GM23338 (cell line): ENCODE results near the gene CCDC102A. TPM values are rescaled to one million over a fixed set of nuclear protein-coding genes. Genes with fewer than 3 reads are reported as not detected.

Source experiments
- ATAC-seq: fragments of 200-7000 bp; cut with Tn5 transposase; 3 replicates; pipeline ENCODE4 v1.9.1; 2020
- DNase-seq: peaks from one replicate; pipeline ENCODE4 v3.0.0-alpha.2; 2015; ENCODE audit warnings: low spot score
- H2AFZ ChIP-seq: fragments of 200-600 bp; sonication (generic); 2 replicates; pipeline ENCODE4 v1.8.0; 2016; ENCODE audit warnings: antibody characterized with exemption, mild to moderate bottlenecking, moderate library complexity
- H3F3A ChIP-seq: fragments of 200-600 bp; sonication (generic); replicated peaks from 2 replicates; pipeline ENCODE4 v1.8.0; 2017; ENCODE audit warnings: antibody characterized with exemption, mixed run types, low read depth
- H3K27ac ChIP-seq: fragments of 200-600 bp; sonication (generic); 2 replicates; pipeline ENCODE4 v1.6.1; 2016; ENCODE audit warnings: low read depth
- H3K27me3 ChIP-seq: fragments of 200-600 bp; sonication (generic); 2 replicates; pipeline ENCODE4 v1.8.0; 2016; ENCODE audit warnings: mild to moderate bottlenecking, mixed run types, moderate library complexity; ENCODE audit not compliant: insufficient read depth
- H3K36me3 ChIP-seq: fragments of 200-600 bp; sonication (generic); 2 replicates; pipeline ENCODE4 v1.8.0; 2016; ENCODE audit warnings: mild to moderate bottlenecking; ENCODE audit not compliant: insufficient read depth
- H3K4me1 ChIP-seq: fragments of 200-600 bp; sonication (generic); 2 replicates; pipeline ENCODE4 v1.8.0; 2016; ENCODE audit warnings: mild to moderate bottlenecking, moderate library complexity; ENCODE audit not compliant: insufficient read depth
- H3K4me2 ChIP-seq: fragments of 200-600 bp; sonication (generic); 2 replicates; pipeline ENCODE4 v1.7.1; 2017; ENCODE audit warnings: mixed run types
- H3K4me3 ChIP-seq: fragments of 200-600 bp; sonication (generic); 2 replicates; pipeline ENCODE4 v1.6.1; 2016; ENCODE audit warnings: mixed run types
- H3K79me2 ChIP-seq: fragments of 200-600 bp; sonication (generic); replicated peaks from 2 replicates; pipeline ENCODE4 v1.8.0; 2017; ENCODE audit warnings: mild to moderate bottlenecking; ENCODE audit not compliant: insufficient read depth
- H3K9me2 ChIP-seq: fragments of 200-600 bp; sonication (generic); 2 replicates; pipeline ENCODE4 v1.8.0; 2017; ENCODE audit not compliant: insufficient read depth
- H4K20me1 ChIP-seq: fragments of 200-600 bp; sonication (generic); replicated peaks from 2 replicates; pipeline ENCODE4 v1.8.0; 2017; ENCODE audit warnings: mild to moderate bottlenecking; ENCODE audit not compliant: insufficient read depth
- H3K27ac Mint-ChIP-seq: 2 replicates; pipeline ENCODE4 v1.8.0; 2020; ENCODE audit warnings: inconsistent platforms, mild to moderate bottlenecking, moderate library complexity, mixed read lengths
- H3K27me3 Mint-ChIP-seq: 3 replicates; pipeline ENCODE4 v1.8.0; 2022; ENCODE audit warnings: low read depth, mild to moderate bottlenecking, moderate library complexity, mixed read lengths, inconsistent platforms; ENCODE audit not compliant: insufficient read depth, poor library complexity
- H3K36me3 Mint-ChIP-seq: 3 replicates; pipeline ENCODE4 v1.8.0; 2021; ENCODE audit warnings: low read depth, mild to moderate bottlenecking, inconsistent platforms, moderate library complexity, mixed read lengths
- H3K4me1 Mint-ChIP-seq: 3 replicates; pipeline ENCODE4 v1.8.0; 2020; ENCODE audit warnings: mild to moderate bottlenecking, inconsistent platforms, mixed read lengths
- H3K4me3 Mint-ChIP-seq: 3 replicates; pipeline ENCODE4 v1.8.0; 2021; ENCODE audit warnings: moderate library complexity, mild to moderate bottlenecking, inconsistent platforms, mixed read lengths
- H3K9me3 Mint-ChIP-seq: 3 replicates; pipeline ENCODE4 v1.8.0; 2020; ENCODE audit warnings: moderate library complexity, mild to moderate bottlenecking, inconsistent platforms, mixed read lengths
- CREB1 ChIP-seq: fragments of 250-450 bp; sonication (Bioruptor Pico); IDR thresholded peaks from 2 replicates; pipeline ENCODE4 v1.5.0; 2020; ENCODE audit warnings: low read depth, mild to moderate bottlenecking, moderate library complexity
- EZH2 ChIP-seq: fragments of 200-600 bp; sonication (generic); IDR thresholded peaks from one replicate; pipeline ENCODE4 v1.8.0; 2017; ENCODE audit warnings: antibody characterized with exemption, mild to moderate bottlenecking, low read depth; ENCODE audit not compliant: unreplicated experiment
- JUNB ChIP-seq: IDR thresholded peaks from one replicate; pipeline ENCODE4 v1.6.1; 2016; ENCODE audit warnings: antibody characterized with exemption; ENCODE audit not compliant: unreplicated experiment
- polyA plus RNA-seq: library from polyadenylated mRNA; unstranded; fragments of >200 nt; fragmentation: Nextera tagmentation; extraction: Ambion mirVana; gene quantifications from 2 replicates; pipeline ENCODE4 v1.2.1, GENCODE V29; 2016
- total RNA-seq: library from RNA; depleted of rRNA; stranded (reverse); fragments of >200 nt; shearing (Covaris generic); gene quantifications from 2 replicates; pipeline ENCODE4 v1.2.3, GENCODE V29; 2014
- TF ChIP-seq, protein P1 (sequence below): fragments of 250-450 bp; sonication (Bioruptor Pico); IDR thresholded peaks from 2 replicates; pipeline ENCODE4 v1.5.0; 2020; ENCODE audit warnings: mild to moderate bottlenecking, moderate library complexity
- TF ChIP-seq, protein P2 (sequence below), 2 experiments: fragments of 200-600 bp in 1 of 2; sonication (generic) in 1 of 2; conservative IDR thresholded peaks; 2 replicates each; pipeline versions ENCODE4 v1.5.1 to v1.6.1; 2016 to 2017; ENCODE audit warnings: antibody characterized with exemption in 2 of 2, low read depth in 2 of 2, mild to moderate bottlenecking in 2 of 2, moderate library complexity in 1 of 2
- TF ChIP-seq, protein P3 (sequence below): IDR thresholded peaks from one replicate; pipeline ENCODE4 v1.6.1; 2018; ENCODE audit warnings: antibody characterized with exemption; ENCODE audit not compliant: unreplicated experiment

CCDC102A gene
- total and polyA plus RNA-seq, 2 experiments from 2014 or later: 2.0 to 5.2 TPM

DNA sequence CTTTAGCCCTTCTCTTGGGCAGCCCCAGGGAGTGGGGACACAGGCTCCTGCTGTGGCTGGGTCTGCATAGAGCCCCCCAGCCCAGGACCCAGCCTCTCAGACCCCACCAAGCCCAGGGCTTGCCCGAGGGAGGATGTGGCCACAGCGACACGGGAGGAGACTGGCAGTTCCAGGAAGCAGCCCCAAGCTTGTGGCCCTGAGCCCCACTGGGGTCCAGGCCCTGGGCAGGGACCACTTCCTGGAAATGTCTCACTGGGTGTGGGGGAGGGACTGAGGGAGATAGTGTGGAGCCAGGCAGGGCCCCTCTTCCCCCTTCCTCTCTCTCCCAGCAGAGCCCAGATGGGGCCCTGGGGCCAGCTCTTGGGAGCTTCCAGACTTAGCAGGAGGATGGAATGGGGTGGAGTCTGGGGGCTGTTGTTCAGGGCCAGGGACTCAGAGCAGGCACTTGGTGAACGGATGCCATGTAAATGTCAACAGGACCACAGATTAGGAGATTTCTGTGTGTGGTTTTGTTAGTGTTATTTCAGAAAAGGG lies 41.4 kb upstream of the CCDC102A start (continued):
- TF ChIP-seq, protein P1, sequence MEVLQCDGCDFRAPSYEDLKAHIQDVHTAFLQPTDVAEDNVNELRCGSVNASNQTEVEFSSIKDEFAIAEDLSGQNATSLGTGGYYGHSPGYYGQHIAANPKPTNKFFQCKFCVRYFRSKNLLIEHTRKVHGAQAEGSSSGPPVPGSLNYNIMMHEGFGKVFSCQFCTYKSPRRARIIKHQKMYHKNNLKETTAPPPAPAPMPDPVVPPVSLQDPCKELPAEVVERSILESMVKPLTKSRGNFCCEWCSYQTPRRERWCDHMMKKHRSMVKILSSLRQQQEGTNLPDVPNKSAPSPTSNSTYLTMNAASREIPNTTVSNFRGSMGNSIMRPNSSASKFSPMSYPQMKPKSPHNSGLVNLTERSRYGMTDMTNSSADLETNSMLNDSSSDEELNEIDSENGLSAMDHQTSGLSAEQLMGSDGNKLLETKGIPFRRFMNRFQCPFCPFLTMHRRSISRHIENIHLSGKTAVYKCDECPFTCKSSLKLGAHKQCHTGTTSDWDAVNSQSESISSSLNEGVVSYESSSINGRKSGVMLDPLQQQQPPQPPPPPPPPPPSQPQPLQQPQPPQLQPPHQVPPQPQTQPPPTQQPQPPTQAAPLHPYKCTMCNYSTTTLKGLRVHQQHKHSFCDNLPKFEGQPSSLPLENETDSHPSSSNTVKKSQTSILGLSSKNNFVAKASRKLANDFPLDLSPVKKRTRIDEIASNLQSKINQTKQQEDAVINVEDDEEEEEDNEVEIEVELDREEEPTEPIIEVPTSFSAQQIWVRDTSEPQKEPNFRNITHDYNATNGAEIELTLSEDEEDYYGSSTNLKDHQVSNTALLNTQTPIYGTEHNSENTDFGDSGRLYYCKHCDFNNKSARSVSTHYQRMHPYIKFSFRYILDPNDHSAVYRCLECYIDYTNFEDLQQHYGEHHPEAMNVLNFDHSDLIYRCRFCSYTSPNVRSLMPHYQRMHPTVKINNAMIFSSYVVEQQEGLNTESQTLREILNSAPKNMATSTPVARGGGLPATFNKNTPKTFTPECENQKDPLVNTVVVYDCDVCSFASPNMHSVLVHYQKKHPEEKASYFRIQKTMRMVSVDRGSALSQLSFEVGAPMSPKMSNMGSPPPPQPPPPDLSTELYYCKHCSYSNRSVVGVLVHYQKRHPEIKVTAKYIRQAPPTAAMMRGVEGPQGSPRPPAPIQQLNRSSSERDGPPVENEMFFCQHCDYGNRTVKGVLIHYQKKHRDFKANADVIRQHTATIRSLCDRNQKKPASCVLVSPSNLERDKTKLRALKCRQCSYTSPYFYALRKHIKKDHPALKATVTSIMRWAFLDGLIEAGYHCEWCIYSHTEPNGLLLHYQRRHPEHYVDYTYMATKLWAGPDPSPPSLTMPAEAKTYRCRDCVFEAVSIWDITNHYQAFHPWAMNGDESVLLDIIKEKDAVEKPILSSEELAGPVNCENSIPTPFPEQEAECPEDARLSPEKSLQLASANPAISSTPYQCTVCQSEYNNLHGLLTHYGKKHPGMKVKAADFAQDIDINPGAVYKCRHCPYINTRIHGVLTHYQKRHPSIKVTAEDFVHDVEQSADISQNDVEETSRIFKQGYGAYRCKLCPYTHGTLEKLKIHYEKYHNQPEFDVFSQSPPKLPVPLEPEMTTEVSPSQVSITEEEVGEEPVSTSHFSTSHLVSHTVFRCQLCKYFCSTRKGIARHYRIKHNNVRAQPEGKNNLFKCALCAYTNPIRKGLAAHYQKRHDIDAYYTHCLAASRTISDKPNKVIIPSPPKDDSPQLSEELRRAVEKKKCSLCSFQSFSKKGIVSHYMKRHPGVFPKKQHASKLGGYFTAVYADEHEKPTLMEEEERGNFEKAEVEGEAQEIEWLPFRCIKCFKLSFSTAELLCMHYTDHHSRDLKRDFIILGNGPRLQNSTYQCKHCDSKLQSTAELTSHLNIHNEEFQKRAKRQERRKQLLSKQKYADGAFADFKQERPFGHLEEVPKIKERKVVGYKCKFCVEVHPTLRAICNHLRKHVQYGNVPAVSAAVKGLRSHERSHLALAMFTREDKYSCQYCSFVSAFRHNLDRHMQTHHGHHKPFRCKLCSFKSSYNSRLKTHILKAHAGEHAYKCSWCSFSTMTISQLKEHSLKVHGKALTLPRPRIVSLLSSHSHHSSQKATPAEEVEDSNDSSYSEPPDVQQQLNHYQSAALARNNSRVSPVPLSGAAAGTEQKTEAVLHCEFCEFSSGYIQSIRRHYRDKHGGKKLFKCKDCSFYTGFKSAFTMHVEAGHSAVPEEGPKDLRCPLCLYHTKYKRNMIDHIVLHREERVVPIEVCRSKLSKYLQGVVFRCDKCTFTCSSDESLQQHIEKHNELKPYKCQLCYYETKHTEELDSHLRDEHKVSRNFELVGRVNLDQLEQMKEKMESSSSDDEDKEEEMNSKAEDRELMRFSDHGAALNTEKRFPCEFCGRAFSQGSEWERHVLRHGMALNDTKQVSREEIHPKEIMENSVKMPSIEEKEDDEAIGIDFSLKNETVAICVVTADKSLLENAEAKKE: no peak
- no peak for TF ChIP-seq EZH2

DNA sequence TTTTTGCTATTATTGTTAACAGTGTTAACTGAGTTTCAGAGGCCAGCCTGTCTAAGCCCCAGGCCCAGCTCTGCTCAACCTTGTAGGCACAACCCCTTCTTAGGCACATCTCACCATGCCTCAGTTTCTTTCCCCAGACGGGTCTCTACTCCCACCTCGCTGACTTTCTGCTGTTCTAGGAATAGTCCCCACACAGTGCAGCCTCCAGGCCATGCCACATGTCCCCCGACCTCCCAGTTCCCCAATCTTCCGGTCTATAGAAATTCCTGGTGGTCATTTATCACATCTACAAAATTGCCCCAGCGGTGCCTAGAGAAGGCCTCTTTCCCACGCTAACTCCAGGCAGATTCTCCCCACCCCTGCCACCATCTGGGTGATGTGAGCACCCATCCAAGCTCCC lies 40.8 kb upstream of the CCDC102A start:
- H3K27ac ChIP-seq: no peak overlapping the region
- no peaks in the 10 kb centered on the region for H3K4me1 ChIP-seq
- Mint-ChIP-seq H3K4me3 (no peak overlapping the region), H3K27ac (no peak overlapping the region), H3K36me3 (no peaks in the 10 kb centered on the region), H3K9me3 (no peaks in the 10 kb centered on the region), H3K4me1 (no peaks in the 10 kb centered on the region), H3K27me3 (peaks cover 21% of the 10 kb centered on the region)
- no peaks in the 10 kb centered on the region for H3K27me3 ChIP-seq
- no peaks in the 10 kb centered on the region for H3K79me2 ChIP-seq
- no peak overlapping the region for H3K4me2 ChIP-seq
- ATAC-seq: no peak
- TF ChIP-seq JUNB: no peak
- TF ChIP-seq, protein P2, sequence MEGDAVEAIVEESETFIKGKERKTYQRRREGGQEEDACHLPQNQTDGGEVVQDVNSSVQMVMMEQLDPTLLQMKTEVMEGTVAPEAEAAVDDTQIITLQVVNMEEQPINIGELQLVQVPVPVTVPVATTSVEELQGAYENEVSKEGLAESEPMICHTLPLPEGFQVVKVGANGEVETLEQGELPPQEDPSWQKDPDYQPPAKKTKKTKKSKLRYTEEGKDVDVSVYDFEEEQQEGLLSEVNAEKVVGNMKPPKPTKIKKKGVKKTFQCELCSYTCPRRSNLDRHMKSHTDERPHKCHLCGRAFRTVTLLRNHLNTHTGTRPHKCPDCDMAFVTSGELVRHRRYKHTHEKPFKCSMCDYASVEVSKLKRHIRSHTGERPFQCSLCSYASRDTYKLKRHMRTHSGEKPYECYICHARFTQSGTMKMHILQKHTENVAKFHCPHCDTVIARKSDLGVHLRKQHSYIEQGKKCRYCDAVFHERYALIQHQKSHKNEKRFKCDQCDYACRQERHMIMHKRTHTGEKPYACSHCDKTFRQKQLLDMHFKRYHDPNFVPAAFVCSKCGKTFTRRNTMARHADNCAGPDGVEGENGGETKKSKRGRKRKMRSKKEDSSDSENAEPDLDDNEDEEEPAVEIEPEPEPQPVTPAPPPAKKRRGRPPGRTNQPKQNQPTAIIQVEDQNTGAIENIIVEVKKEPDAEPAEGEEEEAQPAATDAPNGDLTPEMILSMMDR (conservative IDR thresholded peaks at IDR 0.05; ENCODE audit: low read depth in 2 of 2): no peak
- no peak for TF ChIP-seq EZH2
- TF ChIP-seq, protein P3, sequence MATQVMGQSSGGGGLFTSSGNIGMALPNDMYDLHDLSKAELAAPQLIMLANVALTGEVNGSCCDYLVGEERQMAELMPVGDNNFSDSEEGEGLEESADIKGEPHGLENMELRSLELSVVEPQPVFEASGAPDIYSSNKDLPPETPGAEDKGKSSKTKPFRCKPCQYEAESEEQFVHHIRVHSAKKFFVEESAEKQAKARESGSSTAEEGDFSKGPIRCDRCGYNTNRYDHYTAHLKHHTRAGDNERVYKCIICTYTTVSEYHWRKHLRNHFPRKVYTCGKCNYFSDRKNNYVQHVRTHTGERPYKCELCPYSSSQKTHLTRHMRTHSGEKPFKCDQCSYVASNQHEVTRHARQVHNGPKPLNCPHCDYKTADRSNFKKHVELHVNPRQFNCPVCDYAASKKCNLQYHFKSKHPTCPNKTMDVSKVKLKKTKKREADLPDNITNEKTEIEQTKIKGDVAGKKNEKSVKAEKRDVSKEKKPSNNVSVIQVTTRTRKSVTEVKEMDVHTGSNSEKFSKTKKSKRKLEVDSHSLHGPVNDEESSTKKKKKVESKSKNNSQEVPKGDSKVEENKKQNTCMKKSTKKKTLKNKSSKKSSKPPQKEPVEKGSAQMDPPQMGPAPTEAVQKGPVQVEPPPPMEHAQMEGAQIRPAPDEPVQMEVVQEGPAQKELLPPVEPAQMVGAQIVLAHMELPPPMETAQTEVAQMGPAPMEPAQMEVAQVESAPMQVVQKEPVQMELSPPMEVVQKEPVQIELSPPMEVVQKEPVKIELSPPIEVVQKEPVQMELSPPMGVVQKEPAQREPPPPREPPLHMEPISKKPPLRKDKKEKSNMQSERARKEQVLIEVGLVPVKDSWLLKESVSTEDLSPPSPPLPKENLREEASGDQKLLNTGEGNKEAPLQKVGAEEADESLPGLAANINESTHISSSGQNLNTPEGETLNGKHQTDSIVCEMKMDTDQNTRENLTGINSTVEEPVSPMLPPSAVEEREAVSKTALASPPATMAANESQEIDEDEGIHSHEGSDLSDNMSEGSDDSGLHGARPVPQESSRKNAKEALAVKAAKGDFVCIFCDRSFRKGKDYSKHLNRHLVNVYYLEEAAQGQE: no peak
- no peak for TF ChIP-seq CREB1
- no peak overlapping the region for H3K4me3 ChIP-seq
- no peak for DNase-seq
- H3K36me3 ChIP-seq: no peaks in the 10 kb centered on the region
- H2AFZ ChIP-seq: no peak overlapping the region
- no peaks in the 10 kb centered on the region for H3K9me2 ChIP-seq
- no peaks in the 10 kb centered on the region for H4K20me1 ChIP-seq
- H3F3A ChIP-seq: no peaks in the 10 kb centered on the region
